ENCODE measurements around the gene COL9A3.
"Not testable (repeated sequence)": the region's sequence is repeated elsewhere in the genome, so short reads cannot be mapped to it uniquely, and the experiment has no call there.

The COL9A3 gene

GRCh38 chr20:62872184-62872847, 55.5 kb downstream of the COL9A3 start:
- no peak overlapping the region for H3K4me3 ChIP-seq (ENCODE audit: low read depth, low read length)
- no peak for DNase-seq (ENCODE audit: low read depth)

GRCh38 chr20:62872862-62873261, 56.0 kb downstream of the COL9A3 start:
- H3K4me3 ChIP-seq (ENCODE audit: low read depth, low read length) = no peak overlapping the region
- DNase-seq (ENCODE audit: low read depth) = no peak

DNA sequence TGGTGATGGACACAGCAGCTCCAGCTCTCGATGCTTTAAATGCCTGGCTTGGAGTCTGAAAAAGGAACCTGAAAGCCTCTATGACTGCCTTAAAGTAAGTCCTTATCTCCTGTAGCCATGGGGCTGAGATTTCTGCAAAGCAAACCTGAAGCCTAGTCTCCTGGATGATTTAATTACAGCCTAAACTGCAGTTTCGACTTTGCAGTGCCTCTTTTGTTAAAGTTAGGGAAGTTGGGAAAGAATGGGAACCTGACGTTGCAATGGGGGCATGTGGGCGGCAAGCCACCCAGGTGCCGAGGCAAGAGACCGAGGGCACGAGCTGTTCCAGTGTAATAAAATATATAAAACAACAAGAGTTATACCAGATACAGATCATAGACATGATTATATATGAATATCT, 56.4 kb downstream of the COL9A3 start:
- no peak overlapping the region for H3K4me3 ChIP-seq (ENCODE audit: low read depth, low read length)
- DNase-seq (ENCODE audit: low read depth) = no peak

DNA sequence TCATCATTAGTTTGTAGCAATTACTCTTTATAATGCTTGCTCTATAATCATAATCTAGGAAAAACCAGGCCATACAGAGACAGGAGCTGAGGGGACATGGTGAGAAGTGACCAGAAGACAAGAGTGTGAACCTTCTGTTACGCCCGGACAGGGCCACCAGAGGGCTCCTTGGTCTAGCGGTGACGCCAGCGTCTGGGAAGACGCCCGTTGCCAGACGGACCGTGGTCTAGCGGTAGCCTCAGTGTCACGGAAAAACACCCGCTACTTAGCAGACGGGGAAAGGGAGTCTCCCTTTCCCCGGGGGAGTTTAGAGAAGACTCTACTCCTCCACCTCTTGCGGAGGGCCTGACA, 56.8 kb downstream of the COL9A3 start:
- H3K4me3 ChIP-seq (ENCODE audit: low read depth, low read length); DNase-seq (ENCODE audit: low read depth): not testable (repeated sequence)

GRCh38 chr20:62874964-62875344, 58.1 kb downstream of the COL9A3 start:
- H3K4me3 ChIP-seq (ENCODE audit: low read depth, low read length) = no peak overlapping the region
- DNase-seq (ENCODE audit: low read depth) = no peak

- DNase-seq (ENCODE audit: low read depth) = no peak
- H3K4me3 ChIP-seq (ENCODE audit: low read depth, low read length) = no peak overlapping the region
Measured at GRCh38 chr20:62875419-62876361, 58.8 kb downstream of the COL9A3 start.

DNA sequence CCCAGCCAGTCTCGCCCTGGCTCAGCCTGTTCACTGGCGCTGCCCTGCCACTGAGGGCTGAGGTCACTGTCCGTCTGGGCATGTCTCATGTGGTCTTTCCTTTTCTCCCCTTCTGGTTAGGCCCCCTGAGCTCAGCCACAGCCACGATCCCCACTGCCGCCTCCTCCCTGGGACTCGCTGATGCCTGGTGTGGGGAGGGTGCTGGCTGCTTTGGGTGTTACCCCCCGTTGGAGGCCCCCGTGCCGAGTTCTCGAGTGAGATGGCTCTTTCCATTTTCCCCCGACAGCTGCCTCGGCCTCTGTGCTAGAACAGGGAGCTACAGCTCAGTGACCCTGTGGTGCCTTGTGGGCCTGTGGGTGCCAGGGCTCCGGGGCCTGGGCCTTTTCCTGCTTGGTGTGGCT, 59.7 kb downstream of the COL9A3 start:
- no peak for DNase-seq (ENCODE audit: low read depth)

GRCh38 chr20:62876902-62877816, 60.3 kb downstream of the COL9A3 start:
- DNase-seq (ENCODE audit: low read depth) = no peak
- no peak overlapping the region for H3K4me3 ChIP-seq (ENCODE audit: low read depth, low read length)

More for the DNA sequence above, 59.7 kb downstream of the COL9A3 start:
- H3K4me3 ChIP-seq (ENCODE audit: low read depth, low read length) = no peak overlapping the region

- H3K4me3 ChIP-seq (ENCODE audit: low read depth, low read length) = no peak overlapping the region
- DNase-seq (ENCODE audit: low read depth) = no peak
Measured at GRCh38 chr20:62878244-62879038, 61.6 kb downstream of the COL9A3 start.

- H3K4me3 ChIP-seq (ENCODE audit: low read depth, low read length) = no peak overlapping the region
- no peak for DNase-seq (ENCODE audit: low read depth)
Measured at GRCh38 chr20:62879275-62880146, 62.7 kb downstream of the COL9A3 start.

DNA sequence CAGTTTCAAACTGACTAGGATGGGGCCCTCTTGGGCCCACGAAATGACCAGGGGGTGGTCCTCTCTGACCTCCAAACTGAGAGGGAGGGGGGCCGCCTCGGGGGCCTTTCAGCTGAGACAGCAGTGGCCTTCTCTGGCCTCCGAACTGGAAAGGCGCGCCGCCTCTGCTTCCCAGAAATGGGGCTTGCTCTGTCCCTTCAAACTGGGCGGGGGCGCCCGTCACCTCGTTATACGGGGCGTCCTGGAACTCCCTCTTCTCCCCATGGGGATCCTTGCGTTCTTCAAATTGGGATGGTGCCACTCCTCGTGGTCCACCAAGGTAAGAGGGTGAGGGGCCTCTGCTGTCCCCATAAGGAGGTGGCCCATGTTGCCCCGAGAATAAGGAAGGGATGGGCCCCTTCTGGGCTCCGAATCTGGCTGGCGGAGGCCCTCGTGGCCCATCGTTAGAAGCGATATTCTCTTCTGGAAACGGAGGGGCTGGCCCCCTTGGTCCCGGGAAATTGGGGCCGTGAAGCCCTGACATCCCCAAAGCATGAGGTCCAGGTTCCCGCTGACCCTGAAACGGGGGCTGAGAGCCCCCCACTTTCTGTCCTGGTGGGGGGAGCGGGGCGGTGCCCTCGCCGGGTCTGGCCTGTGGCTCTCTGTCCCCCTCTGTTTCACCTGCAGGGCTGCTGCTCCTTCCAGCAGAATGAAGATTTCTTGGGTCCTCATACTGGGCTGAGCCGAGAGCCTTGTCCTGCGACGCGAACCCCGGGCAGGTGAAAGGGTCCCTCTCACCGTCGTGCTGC, 63.5 kb downstream of the COL9A3 start:
- H3K4me3 ChIP-seq (ENCODE audit: low read depth, low read length) = no peak overlapping the region
- DNase-seq (ENCODE audit: low read depth) = no peak

GRCh38 chr20:62880935-62881661, 64.2 kb downstream of the COL9A3 start:
- H3K4me3 ChIP-seq (ENCODE audit: low read depth, low read length) = no peak overlapping the region
- no peak for DNase-seq (ENCODE audit: low read depth)

DNA sequence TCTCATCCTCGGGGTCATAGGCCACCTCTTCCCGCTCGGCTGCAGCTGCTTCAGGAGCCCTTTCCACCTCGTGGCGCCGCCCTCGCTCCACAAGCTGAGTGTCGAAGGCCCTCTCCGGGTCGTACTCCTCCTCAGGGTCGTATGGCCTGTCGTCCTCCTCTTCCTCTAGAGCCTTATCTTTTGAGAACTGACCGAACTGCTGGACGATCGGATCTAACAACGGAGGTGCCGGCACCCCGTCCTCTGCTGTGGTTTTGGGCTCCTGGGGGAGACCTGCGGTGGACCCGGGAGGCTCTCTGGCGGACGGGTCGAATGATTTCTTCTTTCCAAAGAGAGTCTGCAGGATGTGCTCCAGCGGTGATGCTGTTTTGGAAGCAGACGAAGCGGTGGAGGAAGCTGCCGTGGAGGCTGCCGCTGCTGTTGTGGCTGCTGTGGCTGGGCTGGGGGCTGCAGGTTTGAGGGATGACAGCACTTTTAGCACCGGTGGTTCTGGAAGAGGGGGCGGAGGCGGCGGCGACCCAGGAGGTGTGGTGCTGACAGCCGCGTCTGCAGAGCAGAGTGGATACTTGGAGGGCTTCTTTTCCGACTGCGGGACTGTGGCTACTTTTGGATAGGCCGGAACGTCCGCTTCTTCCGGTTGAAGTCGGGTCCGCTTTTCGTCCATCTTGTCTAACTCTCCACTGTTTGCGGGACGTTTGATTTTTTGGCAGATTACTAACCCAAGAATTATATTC, 65.0 kb downstream of the COL9A3 start:
- no peak overlapping the region for H3K4me3 ChIP-seq (ENCODE audit: low read depth, low read length)
- no peak for DNase-seq (ENCODE audit: low read depth)

GRCh38 chr20:62882426-62882825, 65.6 kb downstream of the COL9A3 start:
- H3K4me3 ChIP-seq (ENCODE audit: low read depth, low read length) = no peak overlapping the region
- DNase-seq (ENCODE audit: low read depth) = no peak

DNA sequence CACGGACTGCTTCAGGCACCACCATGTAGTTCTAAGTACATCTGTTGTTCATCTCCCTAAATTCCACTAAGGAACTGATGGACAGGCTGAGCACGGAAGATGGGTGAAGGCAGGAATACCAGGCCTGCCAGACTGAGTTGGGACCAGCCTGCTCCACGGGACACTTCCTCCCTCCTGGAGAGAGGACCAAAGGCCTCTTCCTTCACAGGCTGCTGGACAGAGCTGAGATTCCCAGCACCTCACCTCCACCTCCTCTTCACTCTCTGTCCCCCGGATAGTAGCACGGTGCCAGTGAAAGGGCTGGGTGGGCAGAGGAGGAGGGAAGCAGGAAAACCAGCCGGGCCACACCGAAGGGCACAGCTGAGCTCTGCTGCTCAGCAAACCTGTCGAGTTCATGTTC, 67.7 kb downstream of the COL9A3 start:
- no peak overlapping the region for H3K4me3 ChIP-seq (ENCODE audit: low read depth, low read length)
- no peak for DNase-seq (ENCODE audit: low read depth)
